PC-9 (cell line): ENCODE results near the gene LHX6. TPM values are rescaled to one million over a fixed set of nuclear protein-coding genes. Genes with fewer than 3 reads are reported as not detected.

Experiments used
- BruUV-seq: library from RNA; stranded (reverse); fragments of 400-500 nt; replicated peaks from 2 replicates; lab custom pipeline; 2021; lab: Mats Ljungman, UMichigan
- CTCF ChIA-PET: fragments of 300-600 bp; sonication (Branson Sonifier 250); formaldehyde crosslinking; loops from one replicate; lab custom pipeline; 2022; ENCODE audit warnings: antibody characterized with exemption; lab: Charles Lee
- POLR2A ChIA-PET: fragments of 300-600 bp; sonication (Branson Sonifier 250); formaldehyde crosslinking; loops from one replicate; lab custom pipeline; 2022; ENCODE audit warnings: antibody characterized with exemption; ENCODE audit not compliant: unreplicated experiment; lab: Charles Lee
- DNase-seq, 2 experiments: peaks; one replicate each; pipeline versions ENCODE4 v3.0.0 to v3.0.0-alpha.2; 2015 to 2022; ENCODE audit warnings: mixed read lengths in 1 of 2
- H2AFZ ChIP-seq: fragments of 200-600 bp; sonication (generic); 2 replicates; pipeline ENCODE4 v1.8.1; 2017; ENCODE audit warnings: antibody characterized with exemption
- H3F3A ChIP-seq: fragments of 200-600 bp; sonication (generic); 2 replicates; pipeline ENCODE4 v1.8.1; 2017; ENCODE audit warnings: antibody characterized with exemption, mild to moderate bottlenecking, low read depth; ENCODE audit not compliant: insufficient read depth
- H3K27ac ChIP-seq: fragments of 200-600 bp; sonication (generic); 2 replicates; pipeline ENCODE4 v1.6.1; 2016; ENCODE audit warnings: mixed run types
- H3K27me3 ChIP-seq: fragments of 200-600 bp; sonication (generic); 2 replicates; pipeline ENCODE4 v1.6.1; 2016; ENCODE audit warnings: low read depth, mixed run types; ENCODE audit not compliant: insufficient read depth
- H3K36me3 ChIP-seq: fragments of 200-600 bp; sonication (generic); 2 replicates; pipeline ENCODE4 v1.6.1; 2016; ENCODE audit warnings: low read depth, mixed run types
- H3K4me1 ChIP-seq: fragments of 200-600 bp; sonication (generic); replicated peaks from 2 replicates; pipeline ENCODE4 v1.6.1; 2016; ENCODE audit warnings: mixed run types; ENCODE audit not compliant: insufficient read depth
- H3K4me2 ChIP-seq: fragments of 200-600 bp; sonication (generic); 2 replicates; pipeline ENCODE4 v1.6.1; 2017; ENCODE audit warnings: mixed run types
- H3K4me3 ChIP-seq: fragments of 200-600 bp; sonication (generic); 2 replicates; pipeline ENCODE4 v1.6.1; 2016; ENCODE audit warnings: mixed run types
- H3K79me2 ChIP-seq: fragments of 200-600 bp; sonication (generic); 2 replicates; pipeline ENCODE4 v1.6.1; 2017; ENCODE audit warnings: low read depth, mixed run types
- H3K9me2 ChIP-seq: fragments of 200-600 bp; sonication (generic); 2 replicates; pipeline ENCODE4 v1.8.1; 2017; ENCODE audit warnings: mild to moderate bottlenecking; ENCODE audit not compliant: insufficient read depth
- H3K9me3 ChIP-seq: fragments of 200-600 bp; sonication (generic); 2 replicates; pipeline ENCODE4 v1.8.1; 2016; ENCODE audit warnings: low read depth; ENCODE audit not compliant: insufficient read depth
- H4K20me1 ChIP-seq: fragments of 200-600 bp; sonication (generic); 2 replicates; pipeline ENCODE4 v1.8.1; 2017; ENCODE audit not compliant: insufficient read depth
- EZH2 ChIP-seq: fragments of 200-600 bp; sonication (generic); IDR thresholded peaks from 2 replicates; pipeline ENCODE4 v1.8.0; 2017; ENCODE audit warnings: antibody characterized with exemption, low read depth
- intact Hi-C: fragments of 100-400 bp; cut with micrococcal nuclease; formaldehyde crosslinking; loops from one replicate; pipeline ENCODE4 v1.10.0; 2022; ENCODE audit not compliant: unreplicated experiment
- total RNA-seq: library from RNA; stranded (reverse); gene quantifications from 2 replicates; pipeline ENCODE4 v1.2.3, GENCODE V29; 2021
- TF ChIP-seq, protein P1 (sequence below): fragments of 200-600 bp; sonication (generic); conservative IDR thresholded peaks from 2 replicates; pipeline ENCODE4 v1.6.1; 2017; ENCODE audit warnings: mixed run types, antibody characterized with exemption, mild to moderate bottlenecking, moderate library complexity

Gene LHX6
- total RNA-seq, 1 experiment from 2014 or later: not detected

DNA sequence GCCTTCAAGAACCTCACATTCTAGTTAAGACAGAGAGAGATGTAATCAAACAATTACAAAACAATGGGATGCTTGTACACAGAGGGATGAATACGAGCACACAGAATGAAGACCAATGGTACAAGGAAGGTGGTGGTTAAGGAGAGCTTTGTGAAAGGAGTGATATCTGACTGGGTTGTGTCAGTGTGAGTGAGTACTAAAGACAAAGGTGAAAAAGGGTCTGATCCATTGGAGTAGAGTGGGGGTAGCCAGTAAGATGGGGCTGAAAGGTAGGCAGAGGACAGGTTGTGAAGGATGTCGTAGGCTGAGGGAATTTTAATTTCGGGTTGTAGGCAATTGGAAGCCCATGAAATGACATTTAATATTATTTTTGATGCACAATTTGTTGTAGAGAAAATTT lies 26.0 kb upstream of the LHX6 start:
- CTCF ChIA-PET: no interaction called here
- H3K27me3 ChIP-seq: no peaks in the 10 kb centered on the region
- H3F3A ChIP-seq: no peaks in the 10 kb centered on the region
- peaks cover 7% of the 10 kb centered on the region; the same call in 1 of the 2 replicates for H4K20me1 ChIP-seq
- no peaks in the 10 kb centered on the region for H3K4me1 ChIP-seq
- DNase-seq: no peak
- POLR2A ChIA-PET: interaction anchor here (0.7 kb wide), 1 partner anchor 666 kb away, joined by 4 read pairs; no protein-coding TSS in a partner anchor
- intact Hi-C loops: no loop called here
- H3K4me2 ChIP-seq: no peak overlapping the region
- no peaks in the 10 kb centered on the region for H3K9me2 ChIP-seq
- TF ChIP-seq, protein P1, sequence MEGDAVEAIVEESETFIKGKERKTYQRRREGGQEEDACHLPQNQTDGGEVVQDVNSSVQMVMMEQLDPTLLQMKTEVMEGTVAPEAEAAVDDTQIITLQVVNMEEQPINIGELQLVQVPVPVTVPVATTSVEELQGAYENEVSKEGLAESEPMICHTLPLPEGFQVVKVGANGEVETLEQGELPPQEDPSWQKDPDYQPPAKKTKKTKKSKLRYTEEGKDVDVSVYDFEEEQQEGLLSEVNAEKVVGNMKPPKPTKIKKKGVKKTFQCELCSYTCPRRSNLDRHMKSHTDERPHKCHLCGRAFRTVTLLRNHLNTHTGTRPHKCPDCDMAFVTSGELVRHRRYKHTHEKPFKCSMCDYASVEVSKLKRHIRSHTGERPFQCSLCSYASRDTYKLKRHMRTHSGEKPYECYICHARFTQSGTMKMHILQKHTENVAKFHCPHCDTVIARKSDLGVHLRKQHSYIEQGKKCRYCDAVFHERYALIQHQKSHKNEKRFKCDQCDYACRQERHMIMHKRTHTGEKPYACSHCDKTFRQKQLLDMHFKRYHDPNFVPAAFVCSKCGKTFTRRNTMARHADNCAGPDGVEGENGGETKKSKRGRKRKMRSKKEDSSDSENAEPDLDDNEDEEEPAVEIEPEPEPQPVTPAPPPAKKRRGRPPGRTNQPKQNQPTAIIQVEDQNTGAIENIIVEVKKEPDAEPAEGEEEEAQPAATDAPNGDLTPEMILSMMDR: no peak
- no peak for TF ChIP-seq EZH2
- H3K9me3 ChIP-seq: no peaks in the 10 kb centered on the region
- H2AFZ ChIP-seq: no peak overlapping the region
- no peaks in the 10 kb centered on the region for H3K79me2 ChIP-seq
- no peak overlapping the region for H3K4me3 ChIP-seq
- H3K36me3 ChIP-seq: peaks cover 8% of the 10 kb centered on the region; the same call in 1 of the 2 replicates
- no peak overlapping the region for H3K27ac ChIP-seq
- no TSS peak for BruUV-seq

DNA sequence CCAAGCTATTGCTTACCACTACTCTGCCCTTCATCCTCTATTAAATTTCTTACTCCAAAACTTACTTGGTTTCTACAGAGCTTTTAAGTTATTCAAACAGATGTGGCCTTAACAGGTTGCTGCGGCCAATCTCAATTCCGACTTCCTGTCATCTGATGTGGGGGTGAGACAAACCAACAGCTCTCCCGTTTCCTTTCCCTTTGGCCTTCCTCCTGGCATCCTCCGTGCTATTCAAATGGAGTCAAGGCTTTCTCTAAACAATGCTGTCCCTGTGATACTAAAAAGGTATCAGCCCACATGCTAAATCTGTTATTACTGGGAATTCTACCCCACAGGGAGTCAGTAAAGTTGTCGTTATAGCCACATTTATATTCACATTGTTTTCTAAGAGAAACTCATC lies 24.0 kb upstream of the LHX6 start:
- H2AFZ ChIP-seq: no peak overlapping the region
- no peaks in the 10 kb centered on the region for H3K79me2 ChIP-seq
- no peaks in the 10 kb centered on the region for H3F3A ChIP-seq
- H3K9me2 ChIP-seq: no peaks in the 10 kb centered on the region
- peaks cover 7% of the 10 kb centered on the region; the same call in 1 of the 2 replicates for H4K20me1 ChIP-seq
- DNase-seq: no peak
- H3K27ac ChIP-seq: no peak overlapping the region
- BruUV-seq: no TSS peak
- peaks cover 13% of the 10 kb centered on the region; the same call in 1 of the 2 replicates for H3K36me3 ChIP-seq
- no peaks in the 10 kb centered on the region for H3K27me3 ChIP-seq
- no peaks in the 10 kb centered on the region for H3K9me3 ChIP-seq
- POLR2A ChIA-PET: no interaction called here
- H3K4me2 ChIP-seq: no peak overlapping the region
- intact Hi-C loops: no loop called here
- no peaks in the 10 kb centered on the region for H3K4me1 ChIP-seq
- TF ChIP-seq, protein P1: no peak
- no peak overlapping the region for H3K4me3 ChIP-seq
- CTCF ChIA-PET: no interaction called here

DNA sequence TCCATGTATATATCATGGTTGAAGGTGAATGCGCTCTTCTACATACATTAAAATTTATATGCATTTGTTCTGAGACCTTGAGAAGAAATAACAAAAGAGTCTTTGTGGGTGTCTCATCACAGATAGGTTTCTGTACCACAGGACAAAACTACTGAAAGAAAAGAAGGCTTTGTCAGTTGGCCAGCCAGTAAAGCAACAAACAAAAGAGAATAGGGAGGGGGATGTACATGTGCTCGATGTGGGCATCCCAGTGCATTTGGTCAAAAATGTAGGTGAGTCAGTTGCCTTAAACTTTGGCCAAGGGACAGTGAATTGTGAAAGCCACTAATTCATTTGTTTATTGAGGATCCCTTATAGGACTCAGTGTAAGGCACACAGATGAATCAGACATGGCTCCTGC lies 22.6 kb upstream of the LHX6 start:
- ChIA-PET CTCF (no interaction called here), POLR2A (no interaction called here)
- no peak for DNase-seq
- H2AFZ ChIP-seq: no peak overlapping the region
- TF ChIP-seq, protein P1: no peak
- TF ChIP-seq EZH2: no peak
- H3K9me3 ChIP-seq: no peaks in the 10 kb centered on the region
- intact Hi-C loops: no loop called here
- no TSS peak for BruUV-seq
- no peaks in the 10 kb centered on the region for H3K79me2 ChIP-seq
- H3K36me3 ChIP-seq: peaks cover 13% of the 10 kb centered on the region; the same call in 1 of the 2 replicates
- H3K4me1 ChIP-seq: no peaks in the 10 kb centered on the region
- H3K9me2 ChIP-seq: no peaks in the 10 kb centered on the region
- H3F3A ChIP-seq: no peaks in the 10 kb centered on the region
- H3K4me2 ChIP-seq: no peak overlapping the region
- H4K20me1 ChIP-seq: peaks cover 7% of the 10 kb centered on the region; the same call in 1 of the 2 replicates
- H3K27me3 ChIP-seq: no peaks in the 10 kb centered on the region
- no peak overlapping the region for H3K4me3 ChIP-seq
- no peak overlapping the region for H3K27ac ChIP-seq
